PC-3 (cell line): ENCODE results near the gene CDK10. TPM values are rescaled to one million over a fixed set of nuclear protein-coding genes. Genes with fewer than 3 reads are reported as not detected.
A peak's percentile ranks its signal among the peaks of the same experiment; 100 is the strongest.

Experiments
- ATAC-seq: fragments of 200-7000 bp; cut with Tn5 transposase; 2 replicates; pipeline ENCODE4 v1.9.1; 2020; ENCODE audit warnings: mild to moderate bottlenecking, moderate library complexity
- BruUV-seq: library from RNA; stranded (reverse); fragments of 400-500 nt; replicated peaks from 2 replicates; lab custom pipeline; 2021; lab: Mats Ljungman, UMichigan
- CTCF ChIA-PET: fragments of 300-600 bp; sonication (Branson Sonifier 250); formaldehyde crosslinking; loops from one replicate; lab custom pipeline; 2022; ENCODE audit warnings: antibody characterized with exemption; lab: Charles Lee
- POLR2A ChIA-PET: fragments of 300-600 bp; sonication (Branson Sonifier 250); formaldehyde crosslinking; loops from one replicate; lab custom pipeline; 2022; ENCODE audit warnings: antibody characterized with exemption; ENCODE audit not compliant: unreplicated experiment; lab: Charles Lee
- DNase-seq: peaks from one replicate; pipeline ENCODE4 v3.0.0-alpha.2; 2015
- H2AFZ ChIP-seq: fragments of 300-600 bp; sonication (generic); 2 replicates; pipeline ENCODE4 v1.6.0; 2016; ENCODE audit warnings: antibody characterized with exemption, low read length
- H3F3A ChIP-seq: fragments of 300-600 bp; sonication (generic); one replicate; pipeline ENCODE4 v1.6.0; 2017; ENCODE audit warnings: antibody characterized with exemption, low read length, control low read depth, mild to moderate bottlenecking; ENCODE audit not compliant: unreplicated experiment
- H3K27ac ChIP-seq: fragments of 300-600 bp; sonication (generic); 2 replicates; pipeline ENCODE4 v1.5.1; 2016; ENCODE audit warnings: mild to moderate bottlenecking, low read length
- H3K27me3 ChIP-seq: fragments of 300-600 bp; sonication (generic); 2 replicates; pipeline ENCODE4 v1.6.1; 2016; ENCODE audit warnings: low read length, mixed read lengths
- H3K36me3 ChIP-seq: fragments of 300-600 bp; sonication (generic); 2 replicates; pipeline ENCODE4 v1.6.1; 2016; ENCODE audit warnings: low read depth, mixed run types, low read length, mixed read lengths
- H3K4me1 ChIP-seq: fragments of 300-600 bp; sonication (generic); 2 replicates; pipeline ENCODE4 v1.5.1; 2016; ENCODE audit warnings: low read length; ENCODE audit not compliant: insufficient read depth
- H3K4me2 ChIP-seq: fragments of 300-600 bp; sonication (generic); 2 replicates; pipeline ENCODE4 v1.6.0; 2016; ENCODE audit warnings: low read length
- H3K4me3 ChIP-seq: fragments of 300-600 bp; sonication (generic); 2 replicates; pipeline ENCODE4 v1.5.1; 2016; ENCODE audit warnings: mild to moderate bottlenecking, low read length, mixed read lengths
- H3K79me2 ChIP-seq: fragments of 300-600 bp; sonication (generic); 2 replicates; pipeline ENCODE4 v1.6.1; 2017; ENCODE audit warnings: low read length, mixed read lengths
- H3K9ac ChIP-seq: fragments of 300-600 bp; sonication (generic); 2 replicates; pipeline ENCODE4 v1.6.0; 2016; ENCODE audit warnings: mild to moderate bottlenecking, low read length
- H3K9me2 ChIP-seq: fragments of 300-600 bp; sonication (generic); replicated peaks from 2 replicates; pipeline ENCODE4 v1.6.1; 2016; ENCODE audit warnings: mixed run types, low read length, mixed read lengths
- H3K9me3 ChIP-seq: fragments of 300-600 bp; sonication (generic); 2 replicates; pipeline ENCODE4 v1.6.1; 2016; ENCODE audit warnings: low read length, mixed read lengths
- H4K20me1 ChIP-seq: fragments of 300-600 bp; sonication (generic); 2 replicates; pipeline ENCODE4 v1.6.1; 2016; ENCODE audit warnings: low read length, mixed read lengths
- EZH2 ChIP-seq: fragments of 300-600 bp; sonication (generic); IDR thresholded peaks from one replicate; pipeline ENCODE4 v1.6.1; 2017; ENCODE audit warnings: antibody characterized with exemption, mild to moderate bottlenecking, low read length; ENCODE audit not compliant: unreplicated experiment
- EZH2phosphoT487 ChIP-seq: fragments of 300-600 bp; sonication (generic); IDR thresholded peaks from 2 replicates; pipeline ENCODE4 v1.6.1; 2018; ENCODE audit warnings: mild to moderate bottlenecking, antibody characterized with exemption, low read length, borderline replicate concordance
- intact Hi-C: fragments of 100-400 bp; cut with micrococcal nuclease; formaldehyde crosslinking; loops from 2 replicates; pipeline ENCODE4 v1.9.0; 2023
- total RNA-seq: library from RNA; depleted of rRNA; stranded (reverse); fragments of >200 nt; gene quantifications from 2 replicates; pipeline ENCODE4 v1.2.3, GENCODE V29; 2014
- TF ChIP-seq, protein P1 (sequence below): fragments of 300-600 bp; sonication (generic); conservative IDR thresholded peaks from 2 replicates; pipeline ENCODE4 v1.5.1; 2017; ENCODE audit warnings: antibody characterized with exemption, low read depth, mild to moderate bottlenecking, low read length

Gene CDK10
- total RNA-seq, 1 experiment from 2014 or later: 50.0 TPM

DNA sequence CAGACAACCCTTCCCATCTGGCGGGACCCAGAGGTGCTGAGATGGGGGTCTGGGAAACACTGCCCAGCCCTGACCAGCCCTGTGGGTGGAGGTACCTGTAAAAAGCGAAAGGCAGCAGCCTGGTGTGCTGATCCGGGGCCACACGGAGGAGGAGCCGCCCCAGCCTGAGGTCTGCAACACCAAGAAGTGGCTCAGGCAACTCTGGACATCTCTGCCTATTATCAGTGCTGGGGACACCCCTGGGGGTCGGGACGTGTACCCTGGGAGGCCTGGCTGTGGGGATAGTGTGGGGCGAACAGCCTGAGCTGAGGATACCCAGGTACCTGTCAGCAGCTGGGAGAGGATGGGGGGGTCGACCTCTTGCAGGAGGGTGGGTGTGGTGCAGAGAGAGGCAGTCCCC is 52.9 kb downstream of the CDK10 start:
- Histone ChIP-seq H4K20me1 (no peaks in the 10 kb centered on the region), H3K9me2 (no peaks in the 10 kb centered on the region), H3K9me3 (no peaks in the 10 kb centered on the region), H3K27ac (no peak overlapping the region), H3K9ac (no peak overlapping the region), H3K4me1 (no peaks in the 10 kb centered on the region), H3F3A (no peaks in the 10 kb centered on the region), H3K27me3 (no peaks in the 10 kb centered on the region), H3K36me3 (peaks cover 30% of the 10 kb centered on the region), H2AFZ (no peak overlapping the region), H3K4me2 (no peak overlapping the region), H3K79me2 (no peaks in the 10 kb centered on the region), H3K4me3 (no peak overlapping the region)
- ATAC-seq: no peak
- no peak for DNase-seq
- intact Hi-C loops: no loop called here
- TF ChIP-seq, protein P1, sequence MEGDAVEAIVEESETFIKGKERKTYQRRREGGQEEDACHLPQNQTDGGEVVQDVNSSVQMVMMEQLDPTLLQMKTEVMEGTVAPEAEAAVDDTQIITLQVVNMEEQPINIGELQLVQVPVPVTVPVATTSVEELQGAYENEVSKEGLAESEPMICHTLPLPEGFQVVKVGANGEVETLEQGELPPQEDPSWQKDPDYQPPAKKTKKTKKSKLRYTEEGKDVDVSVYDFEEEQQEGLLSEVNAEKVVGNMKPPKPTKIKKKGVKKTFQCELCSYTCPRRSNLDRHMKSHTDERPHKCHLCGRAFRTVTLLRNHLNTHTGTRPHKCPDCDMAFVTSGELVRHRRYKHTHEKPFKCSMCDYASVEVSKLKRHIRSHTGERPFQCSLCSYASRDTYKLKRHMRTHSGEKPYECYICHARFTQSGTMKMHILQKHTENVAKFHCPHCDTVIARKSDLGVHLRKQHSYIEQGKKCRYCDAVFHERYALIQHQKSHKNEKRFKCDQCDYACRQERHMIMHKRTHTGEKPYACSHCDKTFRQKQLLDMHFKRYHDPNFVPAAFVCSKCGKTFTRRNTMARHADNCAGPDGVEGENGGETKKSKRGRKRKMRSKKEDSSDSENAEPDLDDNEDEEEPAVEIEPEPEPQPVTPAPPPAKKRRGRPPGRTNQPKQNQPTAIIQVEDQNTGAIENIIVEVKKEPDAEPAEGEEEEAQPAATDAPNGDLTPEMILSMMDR: no peak
- TF ChIP-seq EZH2: no peak
- no peak for TF ChIP-seq EZH2phosphoT487
- CTCF ChIA-PET: no interaction called here
- POLR2A ChIA-PET: no interaction called here
- BruUV-seq: no TSS peak

DNA sequence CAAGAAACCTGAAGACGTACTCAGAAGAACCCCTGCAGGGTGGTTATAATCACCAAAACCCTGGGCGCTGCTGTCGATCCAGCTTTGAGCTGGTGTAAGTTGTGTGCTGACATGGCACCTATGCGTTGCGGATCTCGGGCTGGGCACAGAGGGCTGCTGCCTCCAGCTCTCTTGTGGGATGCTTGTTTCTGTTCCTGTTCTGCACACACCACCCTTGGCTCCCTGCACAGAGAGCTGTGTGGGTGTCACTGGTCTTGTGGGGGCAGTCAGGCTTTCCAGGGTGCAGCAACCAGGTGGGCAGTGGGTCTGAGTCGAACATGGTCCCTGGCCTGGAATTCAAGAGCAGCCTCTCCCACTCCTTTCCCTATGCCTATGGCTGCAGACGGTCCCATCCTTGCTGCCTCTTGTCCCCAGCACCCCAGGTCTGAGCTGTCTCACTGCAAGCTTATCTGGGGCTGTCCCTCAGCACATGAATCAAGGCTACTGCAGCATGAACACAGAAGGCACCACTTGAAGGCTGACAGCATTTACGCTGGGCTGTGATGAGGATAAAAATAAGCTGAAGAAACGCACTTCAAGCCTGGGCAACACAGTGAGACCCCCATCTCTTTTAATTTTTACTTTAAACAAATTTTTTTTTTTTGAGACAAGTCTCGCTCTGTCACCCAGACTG is 55.0 kb downstream of the CDK10 start:
- no peaks in the 10 kb centered on the region for H3K4me1 ChIP-seq
- H4K20me1 ChIP-seq: no peaks in the 10 kb centered on the region
- H3K9me3 ChIP-seq: no peaks in the 10 kb centered on the region
- no peaks in the 10 kb centered on the region for H3K27me3 ChIP-seq
- H3F3A ChIP-seq: no peaks in the 10 kb centered on the region
- no TSS peak for BruUV-seq
- DNase-seq: no peak
- H3K9ac ChIP-seq: no peak overlapping the region
- H3K4me2 ChIP-seq: no peak overlapping the region
- H3K79me2 ChIP-seq: no peaks in the 10 kb centered on the region
- H3K9me2 ChIP-seq: no peaks in the 10 kb centered on the region
- intact Hi-C loops: no loop called here
- peaks cover 29% of the 10 kb centered on the region for H3K36me3 ChIP-seq
- H3K27ac ChIP-seq: no peak overlapping the region
- ChIA-PET POLR2A (interaction anchor here (0.5 to 0.7 kb wide), 2 partner anchors 29 to 63 kb away, joined by 3 read pairs; no protein-coding TSS in a partner anchor), CTCF (interaction anchor here (0.8 kb wide), 1 partner anchor 35 kb away, joined by 4 read pairs; no protein-coding TSS in a partner anchor)
- TF ChIP-seq EZH2phosphoT487: no peak
- TF ChIP-seq EZH2: no peak
- TF ChIP-seq, protein P1: no peak
- H2AFZ ChIP-seq: no peak overlapping the region
- 0 out of 2 replicates have a peak, but pooled peaks have one; percentile 11 for ATAC-seq
- no peak overlapping the region for H3K4me3 ChIP-seq

DNA sequence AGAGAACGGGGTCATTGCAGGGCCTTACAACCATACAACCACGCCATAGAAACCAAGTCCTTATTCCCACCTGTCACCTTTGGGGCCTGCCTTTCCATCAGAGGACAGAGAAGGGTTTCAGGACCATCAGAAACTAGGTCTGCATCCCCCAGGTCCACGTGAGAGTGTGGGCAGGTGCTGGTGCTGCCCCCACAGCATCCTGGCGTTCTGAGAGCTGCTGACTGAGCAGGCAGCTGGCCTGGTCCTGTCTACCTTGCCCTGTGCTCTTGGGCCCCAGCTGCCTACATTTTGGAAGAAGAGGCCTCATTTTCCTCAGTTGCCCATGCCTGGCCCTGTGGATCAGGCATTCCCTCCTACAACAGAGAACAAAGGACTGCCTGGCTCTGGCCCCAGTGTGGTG is 56.5 kb downstream of the CDK10 start:
- Histone ChIP-seq H3K4me1 (no peaks in the 10 kb centered on the region), H3K9ac (no peak overlapping the region), H2AFZ (no peak overlapping the region), H3K9me2 (no peaks in the 10 kb centered on the region), H3F3A (no peaks in the 10 kb centered on the region), H3K27ac (no peak overlapping the region), H3K79me2 (no peaks in the 10 kb centered on the region), H3K4me2 (no peak overlapping the region), H3K27me3 (no peaks in the 10 kb centered on the region), H4K20me1 (no peaks in the 10 kb centered on the region), H3K36me3 (peaks cover 20% of the 10 kb centered on the region; the same call in 1 of the 2 replicates), H3K4me3 (no peak overlapping the region), H3K9me3 (no peaks in the 10 kb centered on the region)
- CTCF ChIA-PET: no interaction called here
- intact Hi-C loops: no loop called here
- POLR2A ChIA-PET: no interaction called here
- TF ChIP-seq, protein P1: no peak
- TF ChIP-seq EZH2 (no peak), EZH2phosphoT487 (no peak)
- no peak for ATAC-seq
- DNase-seq: no peak
- BruUV-seq: no TSS peak
